Skeletal muscle satellite cell (primary cell): Measurements from ENCODE around the gene NFIB.

Experiments used
- H3K27me3 ChIP-seq: 2 replicates; pipeline ENCODE4 v1.7.0; 2013; ENCODE audit warnings: low read length; ENCODE audit not compliant: control insufficient read depth, insufficient read depth
- H3K36me3 ChIP-seq: 2 replicates; pipeline ENCODE4 v1.7.0; 2013; ENCODE audit warnings: mild to moderate bottlenecking, control low read depth, low read length; ENCODE audit not compliant: insufficient read depth
- H3K4me1 ChIP-seq: 2 replicates; pipeline ENCODE4 v1.7.0; 2013; ENCODE audit warnings: low read length; ENCODE audit not compliant: control insufficient read depth, insufficient read depth
- H3K4me2 ChIP-seq: 2 replicates; pipeline ENCODE4 v1.7.0; 2013; ENCODE audit warnings: mild to moderate bottlenecking, low read length
- H3K4me3 ChIP-seq: 2 replicates; pipeline ENCODE4 v1.7.0; 2013; ENCODE audit warnings: low read length
- H3K9ac ChIP-seq: 2 replicates; pipeline ENCODE4 v1.7.0; 2013; ENCODE audit warnings: mild to moderate bottlenecking, low read depth, low read length, moderate library complexity
- H3K9me3 ChIP-seq: replicated peaks from 2 replicates; pipeline ENCODE4 v1.7.0; 2013; ENCODE audit warnings: mild to moderate bottlenecking, control low read depth, low read length

The NFIB gene

DNA sequence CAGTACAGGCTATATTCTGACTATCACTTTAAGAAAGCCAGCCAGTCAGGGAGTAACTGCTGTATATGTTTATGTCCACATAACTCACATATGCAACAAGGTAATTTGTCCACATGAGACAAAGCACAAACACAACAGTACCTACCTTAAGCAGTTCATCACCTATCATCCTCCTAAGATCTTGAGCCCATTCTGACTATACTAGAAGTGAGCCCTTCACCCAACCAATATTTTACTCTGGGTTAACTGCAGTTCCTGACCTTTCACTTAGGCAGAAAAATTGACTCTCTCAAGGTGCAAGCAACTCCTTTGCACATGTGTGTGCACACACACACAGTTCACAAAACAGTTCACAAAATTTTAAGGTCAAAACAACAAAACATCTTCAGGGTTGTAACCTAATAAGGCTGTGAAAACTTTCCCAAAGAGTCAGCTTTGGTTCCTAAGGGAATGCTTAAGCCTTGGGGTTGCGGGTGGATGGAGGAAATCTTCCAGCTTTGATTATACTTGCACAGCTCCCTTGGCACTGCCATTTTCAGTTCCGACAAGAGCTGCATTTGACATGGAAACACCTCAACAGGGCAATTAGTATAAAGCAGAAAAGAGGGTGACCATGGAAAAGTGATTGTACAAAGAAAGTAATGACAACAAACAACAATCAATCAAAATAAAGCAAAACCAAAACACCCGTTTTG is 215.3 kb downstream of the NFIB start:
- Histone ChIP-seq H3K9ac (no peak overlapping the region), H3K36me3 (no peaks in the 10 kb centered on the region), H3K4me1 (peaks cover 37% of the 10 kb centered on the region), H3K4me3 (no peak overlapping the region), H3K27me3 (no peaks in the 10 kb centered on the region), H3K4me2 (peak overlapping the region; percentile 36), H3K9me3 (no peaks in the 10 kb centered on the region)

DNA sequence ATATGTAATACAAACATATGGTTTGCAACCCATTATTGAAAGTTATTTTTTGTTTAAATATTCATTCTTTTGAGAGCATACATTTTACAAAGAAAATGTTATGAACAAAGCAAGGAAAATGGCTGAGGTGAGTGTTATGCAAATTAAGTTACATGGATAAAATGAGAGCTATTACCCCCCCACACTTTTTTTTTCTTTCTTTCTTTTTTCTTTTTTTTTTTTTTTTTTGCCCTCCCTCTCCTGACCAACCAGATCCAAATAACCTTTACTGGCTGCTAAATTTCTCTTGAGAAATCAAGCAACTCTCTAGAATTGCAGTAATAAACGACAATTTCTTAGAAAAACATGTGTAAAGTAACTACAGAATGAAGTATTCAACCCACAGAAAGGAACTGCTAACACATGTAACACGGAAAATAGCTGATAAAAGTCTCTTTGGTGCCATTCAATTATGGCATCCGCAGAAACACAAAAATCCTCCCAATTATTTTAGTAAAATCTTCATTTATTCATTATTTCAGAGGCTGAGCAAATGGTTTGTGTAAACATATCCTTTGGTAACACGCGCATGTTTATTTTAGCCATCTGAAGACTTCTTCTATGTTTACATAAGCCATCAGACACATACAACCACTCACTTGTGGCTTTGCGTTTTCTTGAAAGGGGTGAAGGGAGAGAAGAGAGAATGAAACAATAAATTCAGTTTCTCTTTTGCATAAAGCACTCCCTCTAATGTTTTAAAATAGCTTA is 216.1 kb downstream of the NFIB start:
- H3K9me3 ChIP-seq = no peaks in the 10 kb centered on the region
- peaks cover 33% of the 10 kb centered on the region for H3K4me1 ChIP-seq
- no peaks in the 10 kb centered on the region for H3K27me3 ChIP-seq
- H3K36me3 ChIP-seq = no peaks in the 10 kb centered on the region
- no peak overlapping the region for H3K4me3 ChIP-seq
- H3K4me2 ChIP-seq = peak overlapping the region; percentile 77
- H3K9ac ChIP-seq = no peak overlapping the region

DNA sequence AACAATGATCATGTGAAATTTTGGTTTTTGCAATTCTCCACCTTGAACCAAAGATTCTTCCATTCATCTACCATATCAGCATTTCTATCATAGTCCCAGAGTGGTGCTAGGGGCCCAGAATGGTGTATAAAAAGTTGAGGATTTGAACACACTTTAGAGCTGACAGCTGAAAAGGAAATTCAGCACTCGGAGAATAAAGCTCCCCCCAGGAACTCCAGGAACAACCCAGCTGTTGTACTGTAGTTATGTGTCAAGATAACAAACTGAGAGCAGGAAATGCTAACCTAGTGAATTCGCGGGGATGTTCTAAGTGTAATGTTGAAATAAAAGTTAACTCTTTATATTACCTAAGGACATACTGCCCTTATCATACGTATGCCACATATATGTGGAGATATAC is 216.7 kb downstream of the NFIB start:
- Histone ChIP-seq H3K4me1 (peaks cover 35% of the 10 kb centered on the region), H3K9ac (peak overlapping the region; percentile 48), H3K4me2 (peak overlapping the region; percentile 77), H3K27me3 (no peaks in the 10 kb centered on the region), H3K4me3 (peak overlapping the region; percentile 19), H3K36me3 (no peaks in the 10 kb centered on the region), H3K9me3 (no peaks in the 10 kb centered on the region)

DNA sequence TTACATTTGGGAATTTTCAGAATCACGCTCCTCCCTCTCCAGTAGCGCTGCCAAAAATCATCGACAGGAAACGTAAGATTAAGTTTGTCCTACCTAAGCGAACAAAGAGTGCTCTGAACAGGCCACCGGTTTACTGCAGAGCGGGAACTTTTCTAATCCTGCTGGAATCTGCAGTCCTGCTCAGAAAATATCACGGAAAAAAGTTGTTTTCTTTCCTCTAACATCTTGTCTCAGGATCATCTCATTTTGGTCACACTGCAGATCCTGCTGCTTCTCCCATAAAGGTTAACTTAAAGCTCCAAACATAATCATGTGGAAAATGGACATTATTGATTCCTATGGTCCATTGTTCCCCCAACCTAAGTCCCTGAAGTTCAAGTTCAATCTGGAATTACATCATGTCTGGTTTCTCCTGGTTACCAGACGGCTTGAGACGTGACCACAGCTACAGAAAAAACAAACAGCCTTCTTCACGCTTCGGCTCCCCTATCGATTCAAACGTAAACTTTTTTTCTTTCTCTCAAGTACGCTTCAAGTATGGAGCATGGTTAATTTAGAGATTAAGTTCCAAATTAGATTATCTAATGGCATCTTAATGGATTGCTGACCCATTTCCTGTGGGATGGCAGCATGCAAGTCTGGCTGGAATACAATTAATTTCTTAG is 217.6 kb downstream of the NFIB start:
- H3K4me2 ChIP-seq = peak overlapping the region; percentile 77
- H3K4me1 ChIP-seq = peaks cover 36% of the 10 kb centered on the region
- H3K4me3 ChIP-seq = peak overlapping the region; percentile 57
- peak overlapping the region; percentile 48 for H3K9ac ChIP-seq
- H3K36me3 ChIP-seq = no peaks in the 10 kb centered on the region
- H3K9me3 ChIP-seq = no peaks in the 10 kb centered on the region
- H3K27me3 ChIP-seq = no peaks in the 10 kb centered on the region

DNA sequence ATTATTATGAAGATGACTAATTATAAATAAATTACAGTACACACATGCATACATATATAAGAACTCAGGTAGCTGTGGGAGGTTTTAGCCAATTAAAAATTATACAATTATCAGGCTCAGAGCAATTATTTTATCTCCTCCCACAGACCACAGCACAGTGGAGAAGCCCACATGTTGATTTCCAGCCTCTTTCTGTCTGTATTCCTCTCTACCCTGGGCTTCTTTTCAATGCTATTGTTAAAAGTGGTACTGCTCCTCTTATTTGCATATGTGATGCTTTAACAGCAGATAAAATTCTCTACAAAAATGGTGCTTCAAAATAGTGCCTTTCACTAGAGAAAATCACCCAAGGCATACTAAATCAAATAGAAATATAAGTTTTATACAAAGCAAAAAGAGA is 218.7 kb downstream of the NFIB start:
- Histone ChIP-seq H3K4me1 (peaks cover 43% of the 10 kb centered on the region), H3K4me2 (no peak overlapping the region), H3K9me3 (no peaks in the 10 kb centered on the region), H3K36me3 (no peaks in the 10 kb centered on the region), H3K9ac (no peak overlapping the region), H3K4me3 (no peak overlapping the region), H3K27me3 (no peaks in the 10 kb centered on the region)

DNA sequence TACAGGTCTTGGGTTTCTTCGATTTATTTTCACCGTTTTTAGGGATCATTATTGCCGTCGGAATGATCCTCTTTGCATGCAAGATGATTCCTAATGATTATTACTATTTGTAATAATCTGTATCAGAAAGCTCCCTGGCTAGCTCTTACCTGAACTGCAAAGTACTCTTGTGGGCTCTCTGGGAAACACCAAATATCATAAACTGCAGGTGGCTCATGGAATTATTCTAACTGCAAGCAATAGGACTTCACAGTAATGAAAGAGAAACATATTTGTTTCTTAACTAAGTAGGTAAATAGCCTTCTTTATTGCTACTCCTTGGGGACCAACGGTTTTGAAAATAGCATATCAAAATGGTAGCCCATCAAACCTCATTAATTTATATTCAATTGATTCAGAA is 219.4 kb downstream of the NFIB start:
- H3K9ac ChIP-seq = no peak overlapping the region
- H3K4me1 ChIP-seq = peaks cover 51% of the 10 kb centered on the region
- no peak overlapping the region for H3K4me2 ChIP-seq
- H3K36me3 ChIP-seq = no peaks in the 10 kb centered on the region
- no peaks in the 10 kb centered on the region for H3K9me3 ChIP-seq
- H3K27me3 ChIP-seq = no peaks in the 10 kb centered on the region
- H3K4me3 ChIP-seq = no peak overlapping the region

DNA sequence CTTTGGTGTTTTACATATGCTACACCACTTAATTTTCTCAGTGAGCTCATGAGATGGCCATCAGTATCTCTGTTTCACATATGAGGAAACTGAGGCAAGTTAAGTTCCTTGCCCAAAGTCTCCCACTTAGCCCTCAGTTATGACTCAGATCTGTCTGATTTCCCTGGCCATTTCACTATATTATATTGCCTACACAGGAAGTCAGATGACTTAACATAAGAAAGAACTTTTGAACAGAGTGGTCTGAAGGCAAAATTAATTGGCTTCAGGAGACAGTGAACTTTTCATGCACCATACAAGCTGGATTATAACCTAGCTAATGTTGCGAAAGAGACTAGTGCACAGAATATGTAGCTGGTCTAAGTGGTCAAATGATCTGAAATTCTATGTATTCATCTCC is 221.6 kb downstream of the NFIB start:
- H3K27me3 ChIP-seq = no peaks in the 10 kb centered on the region
- no peak overlapping the region for H3K4me3 ChIP-seq
- no peak overlapping the region for H3K9ac ChIP-seq
- H3K36me3 ChIP-seq = no peaks in the 10 kb centered on the region
- no peaks in the 10 kb centered on the region for H3K9me3 ChIP-seq
- H3K4me2 ChIP-seq = no peak overlapping the region
- H3K4me1 ChIP-seq = peaks cover 44% of the 10 kb centered on the region

DNA sequence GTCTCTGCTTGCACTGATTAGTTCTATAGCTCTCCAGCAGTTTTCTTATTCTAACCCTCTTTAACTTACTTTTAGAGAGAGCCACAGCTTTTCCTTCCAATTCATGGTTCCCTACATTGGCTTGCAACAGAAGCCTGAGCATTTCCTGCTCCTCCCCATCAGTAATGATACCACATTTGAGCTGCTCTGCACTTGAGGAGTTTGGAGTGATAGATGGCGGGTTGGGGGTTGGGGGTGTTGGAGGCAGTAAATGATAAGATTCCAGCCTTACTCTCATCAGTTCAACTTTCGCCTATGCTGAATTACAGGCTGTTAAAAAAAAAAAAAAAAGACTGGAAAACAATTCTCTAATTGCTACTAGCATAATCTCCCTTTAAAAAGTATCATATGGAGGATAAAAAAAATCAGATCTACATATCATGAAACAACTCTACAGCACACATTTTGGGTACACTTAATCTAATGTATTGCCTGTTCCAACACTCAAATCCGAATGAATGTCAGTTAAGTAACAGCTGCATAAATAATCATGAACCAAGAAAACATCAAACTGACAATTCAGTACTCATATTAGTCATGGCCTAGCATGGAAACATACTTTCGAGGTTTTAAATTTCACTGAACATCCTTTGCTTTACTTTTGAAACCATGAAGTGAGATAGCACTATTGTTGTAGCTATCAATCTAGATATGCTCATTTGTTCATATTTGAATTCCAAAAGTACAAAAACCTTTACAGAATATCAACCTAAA is 224.7 kb downstream of the NFIB start:
- H3K9me3 ChIP-seq = no peaks in the 10 kb centered on the region
- H3K27me3 ChIP-seq = no peaks in the 10 kb centered on the region
- no peaks in the 10 kb centered on the region for H3K36me3 ChIP-seq

DNA sequence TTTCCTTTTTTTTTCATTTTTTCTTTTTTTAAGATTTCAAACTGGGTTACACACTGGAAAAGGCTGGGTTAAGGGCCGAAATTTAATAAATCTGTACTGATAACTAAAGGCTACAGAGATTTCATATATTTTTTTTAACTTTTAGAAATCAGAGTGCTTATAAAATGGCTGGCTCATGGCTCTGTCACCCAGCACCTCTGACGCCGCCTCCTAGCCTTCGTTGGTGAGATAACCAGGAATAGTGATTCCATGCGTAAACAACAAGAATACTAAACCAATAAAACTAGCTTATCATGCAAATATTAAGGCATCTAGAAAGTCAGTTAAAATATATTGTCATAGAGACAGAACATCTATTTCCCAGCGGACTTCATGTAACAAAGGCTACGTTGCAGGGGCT is 226.4 kb downstream of the NFIB start:
- no peaks in the 10 kb centered on the region for H3K36me3 ChIP-seq
- H3K9ac ChIP-seq = no peak overlapping the region
- H3K27me3 ChIP-seq = no peaks in the 10 kb centered on the region
- H3K4me1 ChIP-seq = peaks cover 28% of the 10 kb centered on the region
- H3K9me3 ChIP-seq = no peaks in the 10 kb centered on the region
- no peak overlapping the region for H3K4me2 ChIP-seq
- H3K4me3 ChIP-seq = no peak overlapping the region

More for the DNA sequence above, 224.7 kb downstream of the NFIB start:
- H3K4me1 ChIP-seq = peaks cover 29% of the 10 kb centered on the region
- no peak overlapping the region for H3K9ac ChIP-seq
- H3K4me3 ChIP-seq = no peak overlapping the region
- peak overlapping the region; percentile 44 for H3K4me2 ChIP-seq

DNA sequence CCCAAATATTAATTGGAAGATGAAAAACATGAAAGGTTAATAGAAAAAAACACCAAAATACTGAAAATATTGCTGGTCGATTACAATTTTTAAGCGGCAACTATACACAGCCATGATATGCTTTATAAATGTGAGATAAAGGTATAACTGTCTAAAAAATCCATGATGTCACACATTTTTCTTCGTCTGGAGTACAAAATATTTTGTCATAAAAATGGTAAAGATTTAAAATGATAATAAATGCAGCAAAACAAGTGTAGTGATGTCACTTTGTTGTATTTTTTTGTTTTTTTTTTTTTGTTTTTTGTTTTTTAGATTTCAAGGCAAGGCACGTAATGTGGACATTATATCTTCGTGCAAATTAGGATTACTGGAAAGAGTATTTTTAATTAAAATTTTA is 227.4 kb downstream of the NFIB start:
- H3K27me3 ChIP-seq = no peaks in the 10 kb centered on the region
- no peaks in the 10 kb centered on the region for H3K36me3 ChIP-seq
- H3K4me2 ChIP-seq = no peak overlapping the region
- H3K9ac ChIP-seq = no peak overlapping the region
- H3K4me3 ChIP-seq = no peak overlapping the region
- peaks cover 24% of the 10 kb centered on the region for H3K4me1 ChIP-seq
- no peaks in the 10 kb centered on the region for H3K9me3 ChIP-seq

DNA sequence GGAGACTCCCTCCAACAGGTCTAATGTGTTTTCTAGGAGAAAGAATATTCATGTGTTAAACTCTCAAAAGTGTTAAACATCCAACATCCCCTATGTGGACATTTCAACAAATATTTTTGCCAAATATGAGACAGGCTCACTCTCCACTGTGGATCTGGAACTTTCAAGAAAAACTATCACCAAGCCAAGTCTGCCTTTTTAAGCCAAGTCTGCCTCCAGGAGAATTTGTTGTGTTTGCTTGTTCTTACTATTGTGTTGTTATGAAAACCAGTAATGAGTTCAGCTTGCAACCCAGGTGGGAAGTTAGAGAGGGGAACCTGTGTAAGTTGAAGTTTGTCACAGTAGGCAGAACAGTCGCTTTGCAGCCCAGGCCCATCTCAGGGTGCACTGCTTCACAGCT is 228.1 kb downstream of the NFIB start:
- H3K4me2 ChIP-seq = no peak overlapping the region
- no peaks in the 10 kb centered on the region for H3K27me3 ChIP-seq
- H3K4me1 ChIP-seq = peaks cover 23% of the 10 kb centered on the region
- H3K9ac ChIP-seq = no peak overlapping the region
- H3K4me3 ChIP-seq = no peak overlapping the region
- no peaks in the 10 kb centered on the region for H3K9me3 ChIP-seq
- no peaks in the 10 kb centered on the region for H3K36me3 ChIP-seq
